H1 (cell line): ENCODE results near the gene STOML1. TPM values are rescaled to one million over a fixed set of nuclear protein-coding genes. Genes with fewer than 3 reads are reported as not detected.
A peak's percentile ranks its signal among the peaks of the same experiment; 100 is the strongest.

ENCODE experiments used
- CTCF ChIA-PET: fragments of 300-600 bp; sonication (Branson Sonifier 250); formaldehyde crosslinking; loops from one replicate; lab custom pipeline; 2021; ENCODE audit not compliant: partially characterized antibody; lab: Charles Lee
- POLR2A ChIA-PET: fragments of 300-600 bp; sonication (Branson Sonifier 250); formaldehyde crosslinking; loops from one replicate; lab custom pipeline; 2021; ENCODE audit warnings: inconsistent platforms; ENCODE audit not compliant: partially characterized antibody; lab: Charles Lee
- DNase-seq, 2 experiments: peaks; one replicate each; pipeline versions ENCODE4 v3.0.0 to v3.0.0-alpha.2; 2010 to 2022; ENCODE audit warnings: low spot score in 2 of 2, low read depth in 1 of 2, mixed read lengths in 1 of 2
- FAIRE-seq: peaks from 2 replicates; lab custom pipeline; 2011; peaks lifted over from hg19 to GRCh38; lab: Jason Lieb, UNC
- H2AFZ ChIP-seq: 2 replicates; pipeline ENCODE4 v1.8.1; 2012; ENCODE audit warnings: low read length, inconsistent platforms
- H2AK5ac ChIP-seq: 2 replicates; pipeline ENCODE4 v1.6.1; 2013; ENCODE audit warnings: low read depth, low read length
- H2BK120ac ChIP-seq: replicated peaks from 2 replicates; pipeline ENCODE3; 2013; ENCODE audit warnings: low read depth, low read length, inconsistent platforms
- H2BK12ac ChIP-seq: 2 replicates; pipeline ENCODE4 v1.6.1; 2013; ENCODE audit warnings: low read depth, low read length
- H2BK15ac ChIP-seq: 2 replicates; pipeline ENCODE4 v1.6.1; 2013; ENCODE audit warnings: low read length
- H2BK20ac ChIP-seq: 2 replicates; pipeline ENCODE4 v1.6.1; 2013; ENCODE audit warnings: low read length
- H2BK5ac ChIP-seq: 2 replicates; pipeline ENCODE4 v1.6.1; 2013; ENCODE audit warnings: low read depth, low read length
- H3K14ac ChIP-seq: 2 replicates; pipeline ENCODE4 v1.6.1; 2013; ENCODE audit warnings: inconsistent platforms; ENCODE audit not compliant: insufficient read length
- H3K18ac ChIP-seq: 2 replicates; pipeline ENCODE4 v1.6.1; 2013; ENCODE audit warnings: low read length; ENCODE audit errors: extremely low read depth
- H3K23ac ChIP-seq: 2 replicates; pipeline ENCODE4 v1.6.1; 2013; ENCODE audit warnings: inconsistent platforms; ENCODE audit not compliant: insufficient read length
- H3K23me2 ChIP-seq: 2 replicates; pipeline ENCODE4 v1.6.1; 2013; ENCODE audit warnings: low read depth, low read length
- H3K27ac ChIP-seq: 2 replicates; pipeline ENCODE4 v1.6.1; 2011; ENCODE audit warnings: low read depth, low read length, inconsistent platforms
- H3K27me3 ChIP-seq, 4 experiments: replicated peaks in 1 of 4; 1 replicate in 1 of 4; 2 replicates in 3 of 4; pipeline versions ENCODE4 v1.6.1 to v1.8.1; 2011 to 2013; ENCODE audit warnings: low read length in 3 of 4, mild to moderate bottlenecking in 3 of 4, inconsistent platforms in 2 of 4, mixed read lengths in 2 of 4, moderate library complexity in 1 of 4; ENCODE audit not compliant: control insufficient read depth in 3 of 4, insufficient read depth in 3 of 4; ENCODE audit errors: extremely low read depth in 1 of 4
- H3K36me3 ChIP-seq, 4 experiments: 2 replicates each; pipeline versions ENCODE4 v1.6.1 to v1.8.1; 2011 to 2013; ENCODE audit warnings: mild to moderate bottlenecking in 4 of 4, low read length in 3 of 4, moderate library complexity in 2 of 4, control low read depth in 1 of 4, inconsistent platforms in 1 of 4; ENCODE audit not compliant: insufficient read depth in 4 of 4, control insufficient read depth in 2 of 4
- H3K4ac ChIP-seq: replicated peaks from 2 replicates; pipeline ENCODE3; 2013; ENCODE audit warnings: low read length, low read depth, mixed read lengths, inconsistent platforms; ENCODE audit not compliant: insufficient read length
- H3K4me1 ChIP-seq, 4 experiments: replicated peaks in 1 of 4; 1 replicate in 1 of 4; 2 replicates in 3 of 4; pipeline versions ENCODE4 v1.6.1 to v1.8.1; 2011 to 2013; ENCODE audit warnings: low read length in 3 of 4, inconsistent platforms in 2 of 4, mixed read lengths in 1 of 4; ENCODE audit not compliant: insufficient read depth in 4 of 4, control insufficient read depth in 3 of 4
- H3K4me2 ChIP-seq, 2 experiments: 2 replicates each; pipeline versions ENCODE4 v1.6.1 to v1.8.1; 2011 to 2013; ENCODE audit warnings: low read depth in 2 of 2, low read length in 2 of 2, control low read depth in 1 of 2, inconsistent platforms in 1 of 2, mild to moderate bottlenecking in 1 of 2; ENCODE audit not compliant: insufficient read depth in 1 of 2
- H3K4me3 ChIP-seq, 4 experiments: fragments of 200-600, 300-600 bp in 1 of 4; sonication (generic), shearing (Covaris generic), sonication (Bioruptor Twin) in 1 of 4; 2 replicates each; pipeline versions ENCODE4 v1.5.1 to v1.8.1; 2011 to 2016; ENCODE audit warnings: low read length in 4 of 4, low read depth in 3 of 4, control low read depth in 2 of 4, inconsistent platforms in 2 of 4, mild to moderate bottlenecking in 2 of 4, mixed read lengths in 1 of 4, moderate library complexity in 1 of 4; ENCODE audit not compliant: insufficient read depth in 2 of 4; ENCODE audit errors: extremely low read depth in 1 of 4
- H3K56ac ChIP-seq: replicated peaks from 2 replicates; pipeline ENCODE3; 2013; ENCODE audit warnings: low read depth, mild to moderate bottlenecking, mixed read lengths, low read length, inconsistent platforms; ENCODE audit not compliant: insufficient read length
- H3K79me1 ChIP-seq: 2 replicates; pipeline ENCODE4 v1.6.1; 2013; ENCODE audit warnings: low read depth, low read length, control low read depth
- H3K79me2 ChIP-seq, 2 experiments: 2 replicates each; pipeline versions ENCODE4 v1.6.1 to v1.8.1; 2012 to 2013; ENCODE audit warnings: low read length in 2 of 2, mild to moderate bottlenecking in 2 of 2, inconsistent platforms in 1 of 2; ENCODE audit not compliant: insufficient read depth in 2 of 2, control insufficient read depth in 1 of 2
- H3K9ac ChIP-seq, 4 experiments: replicated peaks in 1 of 4; 1 replicate in 1 of 4; 2 replicates in 3 of 4; pipeline versions ENCODE4 v1.6.1 to v1.8.1; 2011 to 2013; ENCODE audit warnings: low read depth in 3 of 4, low read length in 3 of 4, control low read depth in 2 of 4, mild to moderate bottlenecking in 2 of 4, moderate library complexity in 2 of 4, inconsistent platforms in 1 of 4; ENCODE audit errors: extremely low read depth in 1 of 4
- H3K9me3 ChIP-seq, 2 experiments: 2 replicates each; pipeline versions ENCODE4 v1.6.1 to v1.8.1; 2012 to 2013; ENCODE audit warnings: mild to moderate bottlenecking in 2 of 2, moderate library complexity in 2 of 2, control low read depth in 1 of 2, inconsistent platforms in 1 of 2, low read depth in 1 of 2, low read length in 1 of 2, mixed read lengths in 1 of 2; ENCODE audit not compliant: insufficient read depth in 2 of 2
- H4K20me1 ChIP-seq, 2 experiments: replicated peaks in 1 of 2; 2 replicates each; pipeline versions ENCODE3 to v1.8.1; 2011 to 2013; ENCODE audit warnings: inconsistent platforms in 2 of 2, low read length in 2 of 2, mild to moderate bottlenecking in 1 of 2; ENCODE audit not compliant: insufficient read depth in 2 of 2, control insufficient read depth in 1 of 2
- H4K5ac ChIP-seq: 2 replicates; pipeline ENCODE4 v1.6.1; 2013; ENCODE audit warnings: low read length, low read depth, mixed read lengths, inconsistent platforms; ENCODE audit not compliant: insufficient read length
- H4K8ac ChIP-seq: 2 replicates; pipeline ENCODE4 v1.8.0; 2013; ENCODE audit warnings: mild to moderate bottlenecking, moderate library complexity, low read length, inconsistent platforms; ENCODE audit not compliant: insufficient read depth; ENCODE audit errors: extremely low read depth
- H4K91ac ChIP-seq: replicated peaks from 2 replicates; pipeline ENCODE3; 2013; ENCODE audit warnings: low read length, mixed read lengths, inconsistent platforms; ENCODE audit not compliant: insufficient read length
- GTF2F1 ChIP-seq: IDR thresholded peaks from 2 replicates; pipeline ENCODE4 v1.6.1; 2012; ENCODE audit warnings: low read depth, low read length, improper control_type of control experiment, borderline replicate concordance
- NRF1 ChIP-seq: IDR thresholded peaks from 2 replicates; pipeline ENCODE4 v1.6.1; 2011; ENCODE audit warnings: mild to moderate bottlenecking, low read depth, low read length, improper control_type of control experiment
- RXRA ChIP-seq: IDR thresholded peaks from 2 replicates; pipeline ENCODE4 v1.6.1; 2011; ENCODE audit warnings: low read depth, mild to moderate bottlenecking, low read length, moderate library complexity; ENCODE audit not compliant: insufficient read depth
- WGBS, 2 experiments: shearing (Covaris generic) in 1 of 2; methylation state at CpG; one replicate each; pipeline versions ENCODE4 v1.1.6 to v1.1.7; 2013 to 2015; ENCODE audit warnings: low lambda C conversion rate in 2 of 2, mixed read lengths in 2 of 2, inconsistent platforms in 1 of 2, low coverage in 1 of 2, missing lambda C conversion rate in 1 of 2; ENCODE audit not compliant: insufficient replicate concordance in 2 of 2, insufficient coverage in 1 of 2, insufficient read length in 1 of 2; ENCODE audit errors: extremely low coverage in 1 of 2, missing lambda C conversion rate in 1 of 2; 5-methylcytosine and 5-hydroxymethylcytosine counted together
- polyA plus RNA-seq, 7 experiments: library from polyadenylated mRNA; depleted of rRNA in 3 of 7; stranded (reverse) in 5 of 7; unstranded in 2 of 7; fragments of >200 nt in 5 of 7; fragments of 200-250 nt in 2 of 7; gene quantifications; 1 replicate in 5 of 7; 2 replicates in 1 of 7; 4 replicates in 1 of 7; pipeline versions ENCODE4 v1.2.1 to v1.2.3, GENCODE V29; 2011 to 2013; ENCODE audit warnings: missing spikeins in 2 of 7, mixed read lengths in 2 of 7
- total RNA-seq: library from RNA; stranded (reverse); fragmentation: NEBNext Ultra II Directional; extraction: Animal tissue kit (Norgen Biotek cat#: 25700); gene quantifications from 2 replicates; pipeline ENCODE4 v1.2.1, GENCODE V29; 2021

Gene STOML1
- total and polyA plus RNA-seq, 2 of the 8 experiments (the other 6 are each of a cell fraction or from before 2014, with no cell fraction given), result 2.6 to 3.2 TPM

DNA sequence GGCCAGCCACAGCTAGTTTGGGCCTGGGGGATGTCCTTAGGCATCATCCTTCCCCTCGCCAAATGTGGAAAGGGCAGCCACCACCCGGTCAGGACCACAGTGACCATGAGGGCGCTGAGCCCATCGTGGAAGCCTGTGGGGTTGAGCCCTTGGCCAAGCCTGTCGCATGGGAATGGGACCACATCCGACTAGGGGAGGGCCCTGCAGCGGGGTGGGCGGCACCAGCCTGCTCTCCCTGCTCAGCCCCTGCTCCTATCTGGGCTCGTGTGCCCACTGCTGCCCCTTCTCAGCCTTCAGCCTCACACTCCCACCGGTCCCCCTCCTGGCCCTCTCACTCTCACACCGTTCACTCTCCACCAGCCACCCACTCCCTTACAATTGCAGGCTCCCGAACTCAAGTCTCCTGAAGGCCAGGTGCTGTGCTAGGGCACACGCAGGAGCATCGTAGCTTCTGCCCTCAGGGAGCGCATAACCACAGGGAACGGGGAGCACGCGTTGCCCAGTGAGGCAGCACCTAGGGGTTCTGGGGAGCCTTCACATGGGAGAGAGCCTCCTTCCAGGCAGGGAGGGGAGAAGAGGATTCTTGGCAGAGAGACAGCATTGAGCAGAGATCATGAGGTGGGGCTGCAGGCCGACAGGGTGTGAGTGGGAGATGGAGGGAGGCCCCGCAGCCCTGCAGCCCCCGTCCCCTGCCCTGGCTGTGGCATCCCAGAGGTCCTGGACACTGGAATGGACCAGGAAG, 39.8 kb downstream of the STOML1 start:
- TF ChIP-seq GTF2F1, result no peak
- TF ChIP-seq NRF1, result no peak
- TF ChIP-seq RXRA, result no peak
- H3K56ac ChIP-seq, result no peak overlapping the region
- peaks cover 6 to 16% (median 12%) of the 10 kb centered on the region in 4 experiments for H3K4me1 ChIP-seq
- peak overlapping the region; percentile 72; the same call in 1 of the 2 replicates for H2BK15ac ChIP-seq
- H3K14ac ChIP-seq, result no peak overlapping the region
- no peak overlapping the region for H4K91ac ChIP-seq
- no peak overlapping the region for H3K18ac ChIP-seq
- H3K27me3 ChIP-seq, result no peaks in the 10 kb centered on the region
- H2BK5ac ChIP-seq, result peak overlapping the region; percentile 35; the same call in 1 of the 2 replicates
- no peak overlapping the region for H3K27ac ChIP-seq
- H2AK5ac ChIP-seq, result 0 out of 2 replicates have a peak overlapping the region, but pooled peaks have one; percentile 11
- no peaks in the 10 kb centered on the region for H3K9me3 ChIP-seq
- H4K20me1 ChIP-seq, result no peaks in the 10 kb centered on the region
- no peak overlapping the region for H2BK120ac ChIP-seq
- H3K4ac ChIP-seq, result peak overlapping the region; percentile 34
- 88% methylated on average over 19 of the region's 21 CpGs; no CpG with 5 or more reads in 1 of the 2 experiments for WGBS, 2 experiments
- no peaks in the 10 kb centered on the region for H3K36me3 ChIP-seq
- H3K23ac ChIP-seq, result no peak overlapping the region
- FAIRE-seq (no peak), DNase-seq (peak in 1 of 2 experiments; percentile 55)
- H3K4me2 ChIP-seq, result no peak overlapping the region
- no peak overlapping the region for H3K9ac ChIP-seq
- H2BK12ac ChIP-seq, result peak overlapping the region; percentile 93; the same call in 1 of the 2 replicates
- ChIA-PET CTCF (interaction anchor here (0.8 to 7.0 kb wide), 13 partner anchors 8 to 423 kb away, joined by 3 to 55 read pairs (median 5); partner anchors contain the start of gene LOXL1), POLR2A (interaction anchor here (0.9 to 1.3 kb wide), 2 partner anchors 14 to 84 kb away, joined by 3 to 8 read pairs; no protein-coding TSS in a partner anchor)
- H3K23me2 ChIP-seq, result no peaks in the 10 kb centered on the region
- no peak overlapping the region for H4K5ac ChIP-seq
- peak overlapping the region; percentile 62; the same call in 1 of the 2 replicates for H4K8ac ChIP-seq
- no peak overlapping the region; the same call in 1 of the 2 replicates for H2AFZ ChIP-seq
- no peak overlapping the region for H3K4me3 ChIP-seq
- H2BK20ac ChIP-seq, result 0 out of 2 replicates have a peak overlapping the region, but pooled peaks have one; percentile 72
- no peaks in the 10 kb centered on the region for H3K79me1 ChIP-seq
- H3K79me2 ChIP-seq, result no peaks in the 10 kb centered on the region
